ENCODE data around the gene PIK3R5. TPM values are rescaled to one million over a fixed set of nuclear protein-coding genes. Genes with fewer than 3 reads are reported as not detected.

PIK3R5 gene
- total and polyA plus RNA-seq, 8 donors, result 0.90 to 29.8 (median 5.1) TPM; not detected in 1

DNA sequence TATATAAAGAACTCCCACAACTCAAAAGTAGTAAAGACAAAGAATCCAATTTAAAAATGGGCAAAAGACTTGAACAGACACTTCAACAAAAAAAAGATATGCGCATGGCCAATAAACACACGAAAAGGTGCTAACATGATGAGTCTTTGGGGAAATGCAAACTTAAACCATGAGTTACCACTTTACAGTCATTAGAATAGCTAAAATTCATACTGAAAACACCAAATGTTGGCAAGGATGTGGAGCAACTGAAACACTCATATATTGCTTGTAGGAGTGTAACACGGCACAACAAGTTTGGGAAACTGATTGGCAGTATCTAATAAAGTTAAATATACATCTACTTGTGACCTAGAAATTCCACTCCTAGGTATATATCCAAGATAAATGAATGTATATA lies 3.0 kb upstream of the PIK3R5 start:
- peaks cover 9 to 33% (median 20%) of the 10 kb centered on the region in 3 donors for H3K27me3 ChIP-seq
- H3K4me1 ChIP-seq, result peaks cover 0 to 11% (median 8%) of the 10 kb centered on the region in 4 donors
- no peak for TF ChIP-seq POLR2AphosphoS5 (IDR thresholded peaks at IDR 0.05)
- TF ChIP-seq, protein P1, sequence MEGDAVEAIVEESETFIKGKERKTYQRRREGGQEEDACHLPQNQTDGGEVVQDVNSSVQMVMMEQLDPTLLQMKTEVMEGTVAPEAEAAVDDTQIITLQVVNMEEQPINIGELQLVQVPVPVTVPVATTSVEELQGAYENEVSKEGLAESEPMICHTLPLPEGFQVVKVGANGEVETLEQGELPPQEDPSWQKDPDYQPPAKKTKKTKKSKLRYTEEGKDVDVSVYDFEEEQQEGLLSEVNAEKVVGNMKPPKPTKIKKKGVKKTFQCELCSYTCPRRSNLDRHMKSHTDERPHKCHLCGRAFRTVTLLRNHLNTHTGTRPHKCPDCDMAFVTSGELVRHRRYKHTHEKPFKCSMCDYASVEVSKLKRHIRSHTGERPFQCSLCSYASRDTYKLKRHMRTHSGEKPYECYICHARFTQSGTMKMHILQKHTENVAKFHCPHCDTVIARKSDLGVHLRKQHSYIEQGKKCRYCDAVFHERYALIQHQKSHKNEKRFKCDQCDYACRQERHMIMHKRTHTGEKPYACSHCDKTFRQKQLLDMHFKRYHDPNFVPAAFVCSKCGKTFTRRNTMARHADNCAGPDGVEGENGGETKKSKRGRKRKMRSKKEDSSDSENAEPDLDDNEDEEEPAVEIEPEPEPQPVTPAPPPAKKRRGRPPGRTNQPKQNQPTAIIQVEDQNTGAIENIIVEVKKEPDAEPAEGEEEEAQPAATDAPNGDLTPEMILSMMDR (IDR thresholded peaks at IDR 0.05), result no peak
- TF ChIP-seq POLR2A (IDR thresholded peaks at IDR 0.05), result no peak
- no peak for TF ChIP-seq EP300 (IDR thresholded peaks at IDR 0.05)
- intact Hi-C loops (cut with DNase I; ENCODE audit: low total_unique reads), result no loop called here
- no peaks in the 10 kb centered on the region for H3K36me3 ChIP-seq
- WGBS, 5 donors, result 83 to 91% (median 85%) methylated on average over 3 of the region's 3 CpGs
- peaks cover 0 to 17% (median 0%) of the 10 kb centered on the region in 4 donors for H3K9me3 ChIP-seq
- no peak for DNase-seq
- H3K27ac ChIP-seq, result no peak overlapping the region
- no peak overlapping the region for H3K4me3 ChIP-seq

DNA sequence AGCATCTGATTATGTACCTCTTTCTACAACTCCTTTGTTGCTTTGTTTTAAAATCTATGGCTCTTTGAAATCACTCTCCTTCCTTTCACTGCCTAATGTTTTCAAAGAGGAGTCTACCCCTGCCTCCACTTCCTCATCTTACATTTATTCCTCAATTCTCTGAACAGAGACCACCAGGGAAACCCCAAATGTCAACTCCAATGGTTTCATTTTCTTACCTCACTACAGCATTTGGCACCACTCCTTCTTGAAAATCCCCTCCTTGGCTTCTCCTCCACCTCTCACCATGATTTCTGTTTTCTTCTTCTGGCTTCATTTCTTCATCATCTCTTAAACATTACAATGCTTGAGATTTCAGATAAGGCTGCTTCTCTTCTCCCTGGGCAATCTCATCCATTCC lies 2.4 kb upstream of the PIK3R5 start:
- H3K27ac ChIP-seq, result no peak overlapping the region
- H3K27me3 ChIP-seq, result peaks cover 9 to 40% (median 20%) of the 10 kb centered on the region in 3 donors
- peaks cover 0 to 17% (median 0%) of the 10 kb centered on the region in 4 donors for H3K9me3 ChIP-seq
- intact Hi-C loops (cut with DNase I; ENCODE audit: low total_unique reads), result no loop called here
- DNase-seq, result no peak
- TF ChIP-seq POLR2A (IDR thresholded peaks at IDR 0.05), result no peak
- TF ChIP-seq, protein P1 (IDR thresholded peaks at IDR 0.05), result no peak
- TF ChIP-seq EP300 (IDR thresholded peaks at IDR 0.05), result no peak
- TF ChIP-seq POLR2AphosphoS5 (IDR thresholded peaks at IDR 0.05), result no peak
- peaks cover 0 to 13% (median 9%) of the 10 kb centered on the region in 4 donors for H3K4me1 ChIP-seq
- H3K36me3 ChIP-seq, result no peaks in the 10 kb centered on the region
- no peak overlapping the region for H3K4me3 ChIP-seq

DNA sequence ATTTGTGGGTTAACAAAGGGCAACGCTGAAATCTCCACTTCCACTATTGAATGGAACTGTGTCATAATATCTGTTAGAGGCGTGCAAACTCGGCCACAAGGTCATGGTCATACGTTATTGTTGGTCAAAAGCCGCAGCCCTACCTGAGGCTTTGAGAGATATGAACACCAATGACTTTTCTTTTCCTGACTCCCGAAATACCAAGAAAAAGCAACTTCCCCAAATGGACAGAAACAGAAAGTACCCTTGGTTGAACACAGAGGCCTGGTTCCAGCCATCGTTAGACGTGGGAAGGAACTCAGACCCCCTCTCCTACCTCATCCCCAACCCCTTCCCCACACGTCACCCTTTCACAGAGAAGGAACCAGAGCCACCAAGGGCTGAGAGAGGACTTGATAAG lies 1.4 kb upstream of the PIK3R5 start:
- peak in 1 of 2 donors; percentile 16 for DNase-seq
- TF ChIP-seq, protein P1 (IDR thresholded peaks at IDR 0.05), result no peak
- TF ChIP-seq POLR2AphosphoS5 (IDR thresholded peaks at IDR 0.05) (no peak), POLR2A (IDR thresholded peaks at IDR 0.05) (no peak), EP300 (IDR thresholded peaks at IDR 0.05) (no peak)
- peaks cover 0 to 17% (median 0%) of the 10 kb centered on the region in 4 donors for H3K9me3 ChIP-seq
- 67 to 93% (median 73%) methylated on average over 9 of the region's 9 CpGs for WGBS, 5 donors
- H3K36me3 ChIP-seq, result no peaks in the 10 kb centered on the region
- H3K27me3 ChIP-seq, result peaks cover 9 to 42% (median 20%) of the 10 kb centered on the region in 3 donors
- H3K4me1 ChIP-seq, result peaks cover 0 to 22% (median 9%) of the 10 kb centered on the region in 4 donors
- no peak overlapping the region for H3K4me3 ChIP-seq
- H3K27ac ChIP-seq, result peak overlapping the region in 2 of 5 donors; percentile 84 to 88
- intact Hi-C loops (cut with DNase I; ENCODE audit: low total_unique reads), result no loop called here

DNA sequence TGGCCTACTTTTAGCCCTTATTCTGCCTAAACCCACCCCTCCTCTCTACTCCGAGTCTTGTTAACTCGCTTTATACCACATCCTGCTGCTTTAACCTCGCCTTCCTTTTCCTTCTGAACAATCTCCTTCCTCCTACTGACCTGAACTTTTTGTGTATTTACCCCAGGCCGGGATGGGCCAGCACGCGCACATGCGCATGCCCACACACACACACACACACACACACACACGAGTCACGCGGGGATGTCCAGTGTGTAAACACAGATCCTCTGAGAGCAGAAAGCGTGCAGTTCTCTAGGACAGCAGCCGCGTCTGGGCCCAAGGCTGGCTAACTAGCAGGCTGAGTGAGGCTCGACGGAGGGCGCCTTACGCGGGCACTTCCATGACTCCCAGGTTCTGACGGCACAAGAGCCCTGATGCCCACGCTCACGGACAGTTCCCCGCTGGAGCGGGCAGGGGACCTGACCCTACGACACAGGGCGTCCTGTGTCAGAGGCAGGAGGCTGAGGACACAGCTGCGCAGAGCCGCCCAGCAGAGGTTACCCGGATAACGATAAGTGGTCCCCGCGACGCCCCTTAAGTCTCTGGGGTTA lies 610 bp downstream of the PIK3R5 start:
- whole genome bisulfite sequencing, 5 donors, result 8 to 26% (median 21%) methylated on average over 12 to 32 of the region's 32 CpGs
- peaks cover 9 to 52% (median 20%) of the 10 kb centered on the region in 3 donors for H3K27me3 ChIP-seq
- intact Hi-C loops (cut with DNase I; ENCODE audit: low total_unique reads), result no loop called here

More for the DNA sequence above, 610 bp downstream of the PIK3R5 start:
- Histone ChIP-seq H3K9me3 (peaks cover 0 to 17% (median 0%) of the 10 kb centered on the region in 4 donors), H3K4me1 (peaks cover 0 to 34% (median 9%) of the 10 kb centered on the region in 4 donors), H3K4me3 (peak overlapping the region; percentile 39 to 59 (median 52)), H3K36me3 (no peaks in the 10 kb centered on the region), H3K27ac (peak overlapping the region; percentile 9 to 88 (median 69))
- no peak for TF ChIP-seq EP300 (IDR thresholded peaks at IDR 0.05)
- TF ChIP-seq, protein P1 (IDR thresholded peaks at IDR 0.05), result no peak
- no peak for TF ChIP-seq POLR2A (IDR thresholded peaks at IDR 0.05)
- no peak for TF ChIP-seq POLR2AphosphoS5 (IDR thresholded peaks at IDR 0.05)
- DNase-seq, result peak in 1 of 2 donors; percentile 53

Data from stomach (tissue), 9 donors.